H1 (cell line): ENCODE measurements around the gene MMS22L. TPM values are rescaled to one million over a fixed set of nuclear protein-coding genes. Genes with fewer than 3 reads are reported as not detected.

Experiments
- CTCF ChIA-PET: fragments of 300-600 bp; sonication (Branson Sonifier 250); formaldehyde crosslinking; loops from one replicate; lab custom pipeline; 2021; ENCODE audit not compliant: partially characterized antibody; lab: Charles Lee
- POLR2A ChIA-PET: fragments of 300-600 bp; sonication (Branson Sonifier 250); formaldehyde crosslinking; loops from one replicate; lab custom pipeline; 2021; ENCODE audit warnings: inconsistent platforms; ENCODE audit not compliant: partially characterized antibody; lab: Charles Lee
- DNase-seq, 2 experiments: peaks; one replicate each; pipeline versions ENCODE4 v3.0.0 to v3.0.0-alpha.2; 2010 to 2022; ENCODE audit warnings: low spot score in 2 of 2, low read depth in 1 of 2, mixed read lengths in 1 of 2
- FAIRE-seq: peaks from 2 replicates; lab custom pipeline; 2011; peaks lifted over from hg19 to GRCh38; lab: Jason Lieb, UNC
- H2AFZ ChIP-seq: 2 replicates; pipeline ENCODE4 v1.8.1; 2012; ENCODE audit warnings: low read length, inconsistent platforms
- H2AK5ac ChIP-seq: 2 replicates; pipeline ENCODE4 v1.6.1; 2013; ENCODE audit warnings: low read depth, low read length
- H2BK120ac ChIP-seq: replicated peaks from 2 replicates; pipeline ENCODE3; 2013; ENCODE audit warnings: low read depth, low read length, inconsistent platforms
- H2BK12ac ChIP-seq: 2 replicates; pipeline ENCODE4 v1.6.1; 2013; ENCODE audit warnings: low read depth, low read length
- H2BK15ac ChIP-seq: 2 replicates; pipeline ENCODE4 v1.6.1; 2013; ENCODE audit warnings: low read length
- H2BK20ac ChIP-seq: 2 replicates; pipeline ENCODE4 v1.6.1; 2013; ENCODE audit warnings: low read length
- H2BK5ac ChIP-seq: 2 replicates; pipeline ENCODE4 v1.6.1; 2013; ENCODE audit warnings: low read depth, low read length
- H3K14ac ChIP-seq: 2 replicates; pipeline ENCODE4 v1.6.1; 2013; ENCODE audit warnings: inconsistent platforms; ENCODE audit not compliant: insufficient read length
- H3K18ac ChIP-seq: 2 replicates; pipeline ENCODE4 v1.6.1; 2013; ENCODE audit warnings: low read length; ENCODE audit errors: extremely low read depth
- H3K23ac ChIP-seq: 2 replicates; pipeline ENCODE4 v1.6.1; 2013; ENCODE audit warnings: inconsistent platforms; ENCODE audit not compliant: insufficient read length
- H3K23me2 ChIP-seq: 2 replicates; pipeline ENCODE4 v1.6.1; 2013; ENCODE audit warnings: low read depth, low read length
- H3K27ac ChIP-seq: 2 replicates; pipeline ENCODE4 v1.6.1; 2011; ENCODE audit warnings: low read depth, low read length, inconsistent platforms
- H3K27me3 ChIP-seq, 4 experiments: replicated peaks in 1 of 4; 1 replicate in 1 of 4; 2 replicates in 3 of 4; pipeline versions ENCODE4 v1.6.1 to v1.8.1; 2011 to 2013; ENCODE audit warnings: low read length in 3 of 4, mild to moderate bottlenecking in 3 of 4, inconsistent platforms in 2 of 4, mixed read lengths in 2 of 4, moderate library complexity in 1 of 4; ENCODE audit not compliant: control insufficient read depth in 3 of 4, insufficient read depth in 3 of 4; ENCODE audit errors: extremely low read depth in 1 of 4
- H3K36me3 ChIP-seq, 4 experiments: 2 replicates each; pipeline versions ENCODE4 v1.6.1 to v1.8.1; 2011 to 2013; ENCODE audit warnings: mild to moderate bottlenecking in 4 of 4, low read length in 3 of 4, moderate library complexity in 2 of 4, control low read depth in 1 of 4, inconsistent platforms in 1 of 4; ENCODE audit not compliant: insufficient read depth in 4 of 4, control insufficient read depth in 2 of 4
- H3K4ac ChIP-seq: replicated peaks from 2 replicates; pipeline ENCODE3; 2013; ENCODE audit warnings: low read length, low read depth, mixed read lengths, inconsistent platforms; ENCODE audit not compliant: insufficient read length
- H3K4me1 ChIP-seq, 4 experiments: replicated peaks in 1 of 4; 1 replicate in 1 of 4; 2 replicates in 3 of 4; pipeline versions ENCODE4 v1.6.1 to v1.8.1; 2011 to 2013; ENCODE audit warnings: low read length in 3 of 4, inconsistent platforms in 2 of 4, mixed read lengths in 1 of 4; ENCODE audit not compliant: insufficient read depth in 4 of 4, control insufficient read depth in 3 of 4
- H3K4me2 ChIP-seq, 2 experiments: 2 replicates each; pipeline versions ENCODE4 v1.6.1 to v1.8.1; 2011 to 2013; ENCODE audit warnings: low read depth in 2 of 2, low read length in 2 of 2, control low read depth in 1 of 2, inconsistent platforms in 1 of 2, mild to moderate bottlenecking in 1 of 2; ENCODE audit not compliant: insufficient read depth in 1 of 2
- H3K4me3 ChIP-seq, 4 experiments: fragments of 200-600, 300-600 bp in 1 of 4; sonication (generic), shearing (Covaris generic), sonication (Bioruptor Twin) in 1 of 4; 2 replicates each; pipeline versions ENCODE4 v1.5.1 to v1.8.1; 2011 to 2016; ENCODE audit warnings: low read length in 4 of 4, low read depth in 3 of 4, control low read depth in 2 of 4, inconsistent platforms in 2 of 4, mild to moderate bottlenecking in 2 of 4, mixed read lengths in 1 of 4, moderate library complexity in 1 of 4; ENCODE audit not compliant: insufficient read depth in 2 of 4; ENCODE audit errors: extremely low read depth in 1 of 4
- H3K56ac ChIP-seq: replicated peaks from 2 replicates; pipeline ENCODE3; 2013; ENCODE audit warnings: low read depth, mild to moderate bottlenecking, mixed read lengths, low read length, inconsistent platforms; ENCODE audit not compliant: insufficient read length
- H3K79me1 ChIP-seq: 2 replicates; pipeline ENCODE4 v1.6.1; 2013; ENCODE audit warnings: low read depth, low read length, control low read depth
- H3K79me2 ChIP-seq, 2 experiments: 2 replicates each; pipeline versions ENCODE4 v1.6.1 to v1.8.1; 2012 to 2013; ENCODE audit warnings: low read length in 2 of 2, mild to moderate bottlenecking in 2 of 2, inconsistent platforms in 1 of 2; ENCODE audit not compliant: insufficient read depth in 2 of 2, control insufficient read depth in 1 of 2
- H3K9ac ChIP-seq, 4 experiments: replicated peaks in 1 of 4; 1 replicate in 1 of 4; 2 replicates in 3 of 4; pipeline versions ENCODE4 v1.6.1 to v1.8.1; 2011 to 2013; ENCODE audit warnings: low read depth in 3 of 4, low read length in 3 of 4, control low read depth in 2 of 4, mild to moderate bottlenecking in 2 of 4, moderate library complexity in 2 of 4, inconsistent platforms in 1 of 4; ENCODE audit errors: extremely low read depth in 1 of 4
- H3K9me3 ChIP-seq, 2 experiments: 2 replicates each; pipeline versions ENCODE4 v1.6.1 to v1.8.1; 2012 to 2013; ENCODE audit warnings: mild to moderate bottlenecking in 2 of 2, moderate library complexity in 2 of 2, control low read depth in 1 of 2, inconsistent platforms in 1 of 2, low read depth in 1 of 2, low read length in 1 of 2, mixed read lengths in 1 of 2; ENCODE audit not compliant: insufficient read depth in 2 of 2
- H4K20me1 ChIP-seq, 2 experiments: replicated peaks in 1 of 2; 2 replicates each; pipeline versions ENCODE3 to v1.8.1; 2011 to 2013; ENCODE audit warnings: inconsistent platforms in 2 of 2, low read length in 2 of 2, mild to moderate bottlenecking in 1 of 2; ENCODE audit not compliant: insufficient read depth in 2 of 2, control insufficient read depth in 1 of 2
- H4K5ac ChIP-seq: 2 replicates; pipeline ENCODE4 v1.6.1; 2013; ENCODE audit warnings: low read length, low read depth, mixed read lengths, inconsistent platforms; ENCODE audit not compliant: insufficient read length
- H4K8ac ChIP-seq: 2 replicates; pipeline ENCODE4 v1.8.0; 2013; ENCODE audit warnings: mild to moderate bottlenecking, moderate library complexity, low read length, inconsistent platforms; ENCODE audit not compliant: insufficient read depth; ENCODE audit errors: extremely low read depth
- H4K91ac ChIP-seq: replicated peaks from 2 replicates; pipeline ENCODE3; 2013; ENCODE audit warnings: low read length, mixed read lengths, inconsistent platforms; ENCODE audit not compliant: insufficient read length
- CHD2 ChIP-seq: IDR thresholded peaks from 2 replicates; pipeline ENCODE4 v1.6.1; 2012; ENCODE audit warnings: low read length, improper control_type of control experiment
- CREB1 ChIP-seq: IDR thresholded peaks from 2 replicates; pipeline ENCODE4 v1.6.1; 2012; ENCODE audit warnings: inconsistent platforms
- HDAC2 ChIP-seq, 2 experiments: fragments of 300-600 bp in 1 of 2; sonication (generic) in 1 of 2; IDR thresholded peaks; 2 replicates each; pipeline ENCODE4 v1.6.1; 2011 to 2012; ENCODE audit warnings: low read depth in 2 of 2, low read length in 2 of 2, mild to moderate bottlenecking in 2 of 2, moderate library complexity in 2 of 2, borderline replicate concordance in 1 of 2, inconsistent platforms in 1 of 2
- KDM1A ChIP-seq: fragments of 200-600, 300-600 bp; sonication (generic); IDR thresholded peaks from 2 replicates; pipeline ENCODE4 v1.7.1; 2016; ENCODE audit warnings: mild to moderate bottlenecking, low read length, borderline replicate concordance
- POLR2A ChIP-seq, 2 experiments: IDR thresholded peaks; 1 replicate in 1 of 2; 2 replicates in 1 of 2; pipeline ENCODE4 v1.6.1; 2011; ENCODE audit warnings: low read depth in 2 of 2, low read length in 2 of 2, mild to moderate bottlenecking in 2 of 2; ENCODE audit errors: control extremely low read depth in 1 of 2
- SIX5 ChIP-seq: IDR thresholded peaks from 2 replicates; pipeline ENCODE4 v1.6.1; 2011; ENCODE audit warnings: mild to moderate bottlenecking, low read depth, low read length
- TAF7 ChIP-seq: optimal IDR thresholded peaks from 2 replicates; pipeline ENCODE3; 2011; ENCODE audit warnings: low read depth, mild to moderate bottlenecking, inconsistent platforms, low read length, moderate library complexity, borderline replicate concordance
- WGBS, 2 experiments: shearing (Covaris generic) in 1 of 2; methylation state at CpG; one replicate each; pipeline versions ENCODE4 v1.1.6 to v1.1.7; 2013 to 2015; ENCODE audit warnings: low lambda C conversion rate in 2 of 2, mixed read lengths in 2 of 2, inconsistent platforms in 1 of 2, low coverage in 1 of 2, missing lambda C conversion rate in 1 of 2; ENCODE audit not compliant: insufficient replicate concordance in 2 of 2, insufficient coverage in 1 of 2, insufficient read length in 1 of 2; ENCODE audit errors: extremely low coverage in 1 of 2, missing lambda C conversion rate in 1 of 2; 5-methylcytosine and 5-hydroxymethylcytosine counted together
- long read RNA-seq, 2 experiments: library from RNA in 1 of 2; library from capped mRNA in 1 of 2; stranded (forward); transcript quantifications; one replicate each; pipeline ENCODE4 v2.0.0, GENCODE V29; 2021; ENCODE audit warnings: inconsistent platforms in 1 of 2
- polyA minus RNA-seq, 3 experiments: library from RNA; depleted of rRNA, polyadenylated mRNA; stranded (reverse); fragments of >200 nt; gene quantifications; 1 replicate in 2 of 3; 2 replicates in 1 of 3; pipeline ENCODE4 v1.2.3, GENCODE V29; 2011
- polyA plus RNA-seq, 7 experiments: library from polyadenylated mRNA; depleted of rRNA in 3 of 7; stranded (reverse) in 5 of 7; unstranded in 2 of 7; fragments of >200 nt in 5 of 7; fragments of 200-250 nt in 2 of 7; gene quantifications; 1 replicate in 5 of 7; 2 replicates in 1 of 7; 4 replicates in 1 of 7; pipeline versions ENCODE4 v1.2.1 to v1.2.3, GENCODE V29; 2011 to 2013; ENCODE audit warnings: missing spikeins in 2 of 7, mixed read lengths in 2 of 7
- total RNA-seq: library from RNA; stranded (reverse); fragmentation: NEBNext Ultra II Directional; extraction: Animal tissue kit (Norgen Biotek cat#: 25700); gene quantifications from 2 replicates; pipeline ENCODE4 v1.2.1, GENCODE V29; 2021

The MMS22L gene
- total RNA-seq (32.6 and 35.8 TPM in 2 replicates), polyA plus RNA-seq (2011; rRNA removed) (8.5 and 11.1 TPM in 2 replicates), polyA minus RNA-seq (2011; rRNA and poly(A)+ RNA removed) (68.4 and 81.0 TPM in 2 replicates)
- polyA plus RNA-seq (2011; cell fraction: cytosol; rRNA removed) = 12.4 TPM
- 14.2 TPM for polyA plus RNA-seq (2011; cell fraction: nucleus; rRNA removed)
- polyA plus RNA-seq (2012, experiment 1 of 2) = 15.0 to 31.4 TPM (median 17.1 TPM) in 4 replicates
- polyA plus RNA-seq (2012, experiment 2 of 2) = 2.3 TPM
- polyA plus RNA-seq (2013, experiment 1 of 2) = 19.0 TPM
- 19.4 TPM for polyA plus RNA-seq (2013, experiment 2 of 2)
- 23.8 TPM for polyA minus RNA-seq (2011; cell fraction: cytosol; rRNA and poly(A)+ RNA removed)
- polyA minus RNA-seq (2011; cell fraction: nucleus; rRNA and poly(A)+ RNA removed) = 157 TPM
- long read RNA-seq, experiment 1, partial matches to known transcripts = 10 of 18 reads
- long read RNA-seq, experiment 1, other reads (novel, unspliced or antisense) = 8 of 18 reads
- long read RNA-seq, experiment 2, partial matches to known transcripts = 2 of 21 reads
- long read RNA-seq, experiment 2, other reads (novel, unspliced or antisense) = 19 of 21 reads

GRCh38 chr6:97282726-97283617 is at the start of gene MMS22L:
Gene MMS22L, minus strand, starts transcription at chr6:97283216. Its CDS starts 739 bp downstream, at chr6:97282477.
- peaks cover under 1 to 26% (median 8%) of the 10 kb centered on the region in 4 experiments; a peak in 7 of 8 replicates for H3K36me3 ChIP-seq
- peak within 1 kb of the TSS; percentile 99 for H4K8ac ChIP-seq
- no peaks in the 10 kb centered on the region for H3K4me1 ChIP-seq
- H3K79me1 ChIP-seq = 0 out of 2 replicates have a peak, but pooled peaks cover 3% of the 10 kb centered on the region
- H4K91ac ChIP-seq = peak within 1 kb of the TSS; percentile 61
- H2BK12ac ChIP-seq = no peak within 1 kb of the TSS
- peak within 1 kb of the TSS; percentile 86 to 99 (median 98) for H3K9ac ChIP-seq
- H2BK20ac ChIP-seq = no peak within 1 kb of the TSS
- peak within 1 kb of the TSS; percentile 97 for H3K18ac ChIP-seq
- H3K14ac ChIP-seq = no peak within 1 kb of the TSS
- peak within 1 kb of the TSS; percentile 91 for H3K4ac ChIP-seq
- H2BK15ac ChIP-seq = peak within 1 kb of the TSS; percentile 90; the same call in 1 of the 2 replicates
- peak within 1 kb of the TSS; percentile 96 for H3K27ac ChIP-seq
- peak within 1 kb of the TSS; percentile 81 to 87 for H3K4me2 ChIP-seq
- peak within 1 kb of the TSS; percentile 99 for H2AFZ ChIP-seq
- H3K79me2 ChIP-seq = peaks cover 0 to 35% of the 10 kb centered on the region in 2 experiments; a peak in 2 of 4 replicates
- peak within 1 kb of the TSS; percentile 94 to 100 (median 97) for H3K4me3 ChIP-seq
- peak within 1 kb of the TSS; percentile 67 for H4K5ac ChIP-seq
- DNase-seq (peak; percentile 82 to 95), FAIRE-seq (no peak)
- H3K23me2 ChIP-seq = peaks cover 5% of the 10 kb centered on the region
- peak within 1 kb of the TSS; percentile 86; the same call in 1 of the 2 replicates for H2BK5ac ChIP-seq
- ChIA-PET CTCF (interaction anchor here (0.6 kb wide), 1 partner anchor 132 kb away, joined by 3 read pairs; no protein-coding TSS in a partner anchor), POLR2A (interaction anchor here (0.6 to 1.5 kb wide), 7 partner anchors 9 to 1883 kb away, joined by 3 to 4 read pairs (median 3); no protein-coding TSS in a partner anchor)
- H3K23ac ChIP-seq = no peak within 1 kb of the TSS
- H3K27me3 ChIP-seq = no peaks in the 10 kb centered on the region
- 0% methylated on average over 55 of the region's 67 CpGs; no CpG with 5 or more reads in 1 of the 2 experiments for WGBS, 2 experiments
- H3K56ac ChIP-seq = peak within 1 kb of the TSS; percentile 94
- no peak within 1 kb of the TSS for H2AK5ac ChIP-seq
- H4K20me1 ChIP-seq = no peaks in the 10 kb centered on the region
- H2BK120ac ChIP-seq = no peak within 1 kb of the TSS
- no peaks in the 10 kb centered on the region for H3K9me3 ChIP-seq
- TF ChIP-seq POLR2A (IDR thresholded peaks at IDR 0.05; ENCODE audit: control extremely low read depth in 1 of 2, low read depth in 2 of 2, low read length in 2 of 2) = peak in 1 of 2 experiments; percentile 89; a peak in 2 of 3 replicates
- TF ChIP-seq CHD2 = peak; percentile 99
- TF ChIP-seq SIX5 = no peak
- peak; percentile 51 for TF ChIP-seq TAF7
- TF ChIP-seq CREB1 = no peak
- TF ChIP-seq KDM1A = no peak
- peak in 1 of 2 experiments; percentile 83; a peak in 1 of 4 replicates for TF ChIP-seq HDAC2 (IDR thresholded peaks at IDR 0.05; ENCODE audit: borderline replicate concordance in 1 of 2, low read depth in 2 of 2, low read length in 2 of 2)
